HepG2 (cell line): Measurements from ENCODE around the gene MTIF2.

Source experiments
- MTA3 ChIP-seq: sonication (generic); formaldehyde crosslinking; IDR thresholded peaks from 2 replicates; pipeline ENCODE4 v1.4.0; 2020; ENCODE audit warnings: missing genetic modification reagents
- NFE2 ChIP-seq: sonication (generic); formaldehyde crosslinking; IDR thresholded peaks from 2 replicates; pipeline ENCODE4 v1.4.0; 2020; ENCODE audit warnings: missing genetic modification reagents

DNA sequence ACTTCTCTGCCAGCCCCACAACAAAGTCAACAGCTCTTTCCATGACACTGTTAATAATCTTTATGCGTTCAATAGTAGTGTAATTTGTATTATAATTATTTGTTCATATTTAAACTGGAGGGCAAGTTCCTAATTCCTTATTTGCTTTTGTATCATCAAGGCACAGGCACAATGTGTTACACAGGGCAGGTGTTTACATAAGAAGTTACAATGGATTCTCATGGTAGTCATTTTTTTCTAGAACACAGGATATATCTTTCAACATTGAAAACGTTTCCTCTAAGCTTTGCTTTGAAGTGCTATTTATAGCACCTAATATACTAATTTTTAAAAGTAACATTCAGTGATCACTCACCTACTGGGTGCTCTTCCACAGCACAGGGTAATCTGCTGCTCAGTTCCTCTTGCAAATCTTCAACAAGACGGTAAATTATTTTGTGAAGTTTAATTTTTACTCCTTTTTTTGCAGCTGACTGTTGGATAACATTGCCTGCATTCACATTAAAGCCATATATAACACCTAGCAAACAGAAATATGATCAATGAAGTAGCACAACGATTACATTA lies 29.3 kb downstream of the MTIF2 start:
- TF ChIP-seq MTA3 (CRISPR knock-in tag) (no peak), NFE2 (CRISPR knock-in tag) (no peak)
